ENCODE data around the gene PLK5.
A peak's percentile ranks its signal among the peaks of the same experiment; 100 is the strongest.

The PLK5 gene

DNA sequence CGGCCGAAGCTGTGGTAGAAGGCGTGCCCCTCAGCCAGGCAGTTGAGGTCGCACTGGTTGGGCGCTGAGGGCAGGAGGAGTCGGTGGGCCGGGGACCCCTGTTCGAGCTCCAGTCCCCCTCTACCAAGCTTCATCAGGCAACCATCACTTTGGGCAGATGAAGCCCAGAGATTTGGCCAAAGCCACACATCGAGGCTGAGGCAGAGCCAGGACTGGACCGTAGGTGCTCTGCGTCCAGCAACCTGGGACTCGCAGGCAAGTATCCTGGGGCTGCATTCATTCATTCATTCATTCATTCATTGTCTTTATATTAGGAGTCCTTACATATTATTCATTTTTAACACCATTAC, 15.4 kb upstream of the PLK5 start:
- peak overlapping the region; percentile 90 for H3K27ac ChIP-seq
- ChIA-PET CTCF (no interaction called here), POLR2A (ENCODE audit: low non-redundant PET) (interaction anchor here (0.5 kb wide), 1 partner anchor 45 kb away, joined by 3 read pairs; no protein-coding TSS in a partner anchor)
- TF ChIP-seq, protein P1, sequence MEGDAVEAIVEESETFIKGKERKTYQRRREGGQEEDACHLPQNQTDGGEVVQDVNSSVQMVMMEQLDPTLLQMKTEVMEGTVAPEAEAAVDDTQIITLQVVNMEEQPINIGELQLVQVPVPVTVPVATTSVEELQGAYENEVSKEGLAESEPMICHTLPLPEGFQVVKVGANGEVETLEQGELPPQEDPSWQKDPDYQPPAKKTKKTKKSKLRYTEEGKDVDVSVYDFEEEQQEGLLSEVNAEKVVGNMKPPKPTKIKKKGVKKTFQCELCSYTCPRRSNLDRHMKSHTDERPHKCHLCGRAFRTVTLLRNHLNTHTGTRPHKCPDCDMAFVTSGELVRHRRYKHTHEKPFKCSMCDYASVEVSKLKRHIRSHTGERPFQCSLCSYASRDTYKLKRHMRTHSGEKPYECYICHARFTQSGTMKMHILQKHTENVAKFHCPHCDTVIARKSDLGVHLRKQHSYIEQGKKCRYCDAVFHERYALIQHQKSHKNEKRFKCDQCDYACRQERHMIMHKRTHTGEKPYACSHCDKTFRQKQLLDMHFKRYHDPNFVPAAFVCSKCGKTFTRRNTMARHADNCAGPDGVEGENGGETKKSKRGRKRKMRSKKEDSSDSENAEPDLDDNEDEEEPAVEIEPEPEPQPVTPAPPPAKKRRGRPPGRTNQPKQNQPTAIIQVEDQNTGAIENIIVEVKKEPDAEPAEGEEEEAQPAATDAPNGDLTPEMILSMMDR (conservative IDR thresholded peaks at IDR 0.05; ENCODE audit: low read depth): no peak
- DNase-seq (ENCODE audit: low spot score): no peak

DNA sequence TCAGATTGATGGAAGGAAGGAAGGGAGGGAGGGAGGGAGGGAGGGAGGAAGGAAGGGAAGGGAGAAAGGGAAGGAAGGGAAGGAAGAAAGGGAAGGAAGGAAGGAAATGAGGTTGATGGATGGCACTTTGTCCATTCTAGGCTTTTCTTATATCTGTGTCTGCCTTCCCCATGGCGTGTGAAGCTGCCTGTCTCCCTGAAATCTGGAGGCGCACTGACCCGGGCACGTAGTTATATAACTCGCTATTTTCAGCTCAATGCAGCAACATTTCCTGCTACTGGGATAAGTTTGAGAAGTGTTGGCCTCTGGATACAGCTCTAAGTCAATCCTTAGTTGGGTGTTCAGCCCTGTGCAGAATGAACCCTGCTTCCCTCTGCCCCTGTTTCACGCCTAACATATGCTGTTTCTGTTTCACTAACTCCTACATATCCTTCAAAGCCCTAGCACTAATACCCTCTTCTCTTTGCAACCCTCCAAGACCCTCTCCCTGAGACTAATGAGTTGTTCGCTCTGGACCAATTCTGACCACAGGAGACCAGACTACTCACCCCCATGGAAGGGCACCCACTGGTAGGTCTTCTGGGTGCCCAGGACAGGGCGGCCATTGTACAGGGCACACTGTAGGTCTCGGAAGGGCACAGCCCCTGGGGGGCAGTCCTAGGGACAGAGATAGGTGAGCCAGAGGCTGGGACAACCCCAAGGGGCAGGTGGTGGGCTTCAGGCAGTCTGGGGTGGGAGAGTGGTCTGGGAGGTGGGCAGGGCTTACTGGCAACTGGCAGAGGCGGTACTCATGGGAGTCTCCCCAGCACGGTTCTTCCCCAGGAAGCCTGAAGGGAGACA, 14.1 kb upstream of the PLK5 start:
- TF ChIP-seq, protein P1 (conservative IDR thresholded peaks at IDR 0.05; ENCODE audit: low read depth): no peak
- ChIA-PET POLR2A (ENCODE audit: low non-redundant PET) (no interaction called here), CTCF (no interaction called here)

DNA sequence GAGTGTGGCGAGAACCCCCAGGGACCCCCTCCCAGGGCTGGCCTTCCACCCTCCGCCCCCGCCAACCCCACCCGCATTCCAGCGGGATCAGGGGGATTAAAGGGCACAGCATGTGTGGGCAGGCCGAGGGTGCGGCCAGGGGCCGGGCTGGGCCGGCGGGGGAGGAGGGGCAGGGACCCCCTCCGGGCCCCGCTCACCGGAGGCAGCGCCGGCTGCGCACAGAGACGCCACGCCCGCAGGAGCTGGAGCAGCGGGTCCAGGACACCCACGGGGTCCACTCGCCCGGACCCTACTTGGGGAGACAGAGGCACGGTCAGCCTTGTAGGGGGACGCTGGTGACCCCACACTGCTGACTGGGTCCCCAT, 13.5 kb upstream of the PLK5 start:
- TF ChIP-seq, protein P1 (conservative IDR thresholded peaks at IDR 0.05; ENCODE audit: low read depth): no peak
- ChIA-PET CTCF (interaction anchor here (0.6 kb wide), 1 partner anchor 223 kb away, joined by 5 read pairs; no protein-coding TSS in a partner anchor), POLR2A (ENCODE audit: low non-redundant PET) (no interaction called here)
- H3K27ac ChIP-seq: peak overlapping the region; percentile 90
- no peak for DNase-seq (ENCODE audit: low spot score)

More for the DNA sequence above, 14.1 kb upstream of the PLK5 start:
- no peak for DNase-seq (ENCODE audit: low spot score)
- H3K27ac ChIP-seq: peak overlapping the region; percentile 90

DNA sequence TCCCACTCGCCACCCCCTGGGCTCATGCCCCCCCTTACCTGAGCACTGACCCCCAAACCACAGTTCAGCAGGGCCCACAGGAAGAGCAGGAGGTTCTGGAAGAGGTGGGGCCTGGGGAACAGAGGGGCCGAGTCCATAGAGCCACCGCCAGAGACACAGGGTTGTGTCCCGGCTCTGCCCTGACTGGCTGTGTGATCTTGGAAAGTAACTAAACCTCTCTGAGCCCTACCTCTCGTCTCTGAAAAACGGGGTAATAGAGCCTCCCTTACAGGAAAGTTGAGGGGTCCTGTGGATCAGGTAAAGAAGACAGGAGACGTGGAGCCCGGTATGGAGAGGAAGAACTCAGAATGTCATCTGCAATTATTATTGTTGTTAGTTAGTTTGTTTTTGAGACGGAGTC, 13.1 kb upstream of the PLK5 start:
- DNase-seq (ENCODE audit: low spot score): no peak
- H3K27ac ChIP-seq: peak overlapping the region; percentile 90
- ChIA-PET POLR2A (ENCODE audit: low non-redundant PET) (no interaction called here), CTCF (interaction anchor here (0.6 kb wide), 1 partner anchor 223 kb away, joined by 5 read pairs; no protein-coding TSS in a partner anchor)
- TF ChIP-seq, protein P1 (conservative IDR thresholded peaks at IDR 0.05; ENCODE audit: low read depth): no peak

DNA sequence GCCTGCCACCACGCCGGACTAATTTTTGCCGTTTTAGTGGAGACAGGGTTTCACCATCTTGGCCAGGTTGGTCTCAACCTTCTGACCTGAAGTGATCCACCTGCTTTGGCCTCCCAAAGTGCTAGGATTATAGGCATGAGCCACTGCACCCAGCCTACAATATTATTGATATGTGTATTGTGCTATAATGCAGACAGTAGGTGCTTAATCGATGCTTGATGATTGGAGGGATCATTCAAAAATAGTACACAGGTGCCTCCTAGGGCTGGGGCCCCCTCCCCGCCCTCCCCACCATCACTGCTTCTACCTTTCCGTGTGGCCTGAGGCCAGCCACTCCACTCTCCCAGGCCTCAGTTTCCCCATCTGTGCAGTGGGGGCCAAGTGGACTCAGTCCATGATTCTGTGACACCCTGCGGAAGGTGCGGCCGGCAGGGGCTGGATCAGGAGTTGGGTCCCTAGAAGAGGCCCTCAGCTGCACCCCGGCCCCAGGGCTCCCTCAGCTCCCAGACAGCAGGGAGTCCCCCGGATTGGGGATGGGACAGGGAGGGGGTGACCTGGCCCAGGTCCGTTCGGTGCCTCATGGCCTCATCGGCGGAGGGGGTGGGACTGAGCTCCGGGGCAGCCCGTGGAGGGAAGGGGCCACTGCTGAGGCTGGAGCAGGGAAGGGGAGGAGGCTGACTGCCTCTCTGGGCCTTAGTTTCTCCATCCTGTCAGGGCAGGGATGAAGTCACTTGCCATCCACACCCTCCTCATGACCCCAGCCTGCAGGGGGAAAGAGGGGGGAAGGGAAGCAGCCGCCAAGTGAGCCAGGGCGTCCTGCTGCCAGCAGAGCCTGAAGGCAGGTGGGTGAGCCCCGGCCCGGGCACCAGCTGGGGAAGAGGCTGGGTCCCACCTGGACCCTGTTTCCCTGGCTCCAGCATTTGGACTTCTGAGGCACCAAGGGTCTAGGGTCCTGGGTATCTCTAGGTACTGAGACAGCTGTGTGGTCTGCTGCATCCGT, 12.3 kb upstream of the PLK5 start:
- ChIA-PET POLR2A (ENCODE audit: low non-redundant PET) (no interaction called here), CTCF (interaction anchor here (0.6 kb wide), 2 partner anchors 196 to 224 kb away, joined by 3 to 5 read pairs; no protein-coding TSS in a partner anchor)
- TF ChIP-seq, protein P1 (conservative IDR thresholded peaks at IDR 0.05; ENCODE audit: low read depth): no peak
- peak overlapping the region; percentile 90 for H3K27ac ChIP-seq
- DNase-seq (ENCODE audit: low spot score): no peak

All from RWPE1 (cell line).